Activated CD4-positive, alpha-beta T cell treated with anti-CD3 and anti-CD28 coated beads, Interleukin-2, amount 10 ng/mL, durations not matched to agents 24 days and 14 days (primary cell): ENCODE measurements around the gene MAP3K14. TPM values are rescaled to one million over a fixed set of nuclear protein-coding genes. Genes with fewer than 3 reads are reported as not detected.

Experiments used
- DNase-seq: peaks from one replicate; pipeline ENCODE4 v3.0.0; 2022
- H3K27ac Mint-ChIP-seq: one replicate; pipeline ENCODE4 v1.8.0; 2022; ENCODE audit warnings: mild to moderate bottlenecking, mixed read lengths
- H3K27me3 Mint-ChIP-seq: one replicate; pipeline ENCODE4 v1.8.0; 2022; ENCODE audit warnings: mixed read lengths
- H3K36me3 Mint-ChIP-seq: one replicate; pipeline ENCODE4 v1.8.0; 2022; ENCODE audit warnings: low read depth, mild to moderate bottlenecking, mixed read lengths
- H3K4me1 Mint-ChIP-seq: one replicate; pipeline ENCODE4 v1.8.0; 2021; ENCODE audit warnings: mixed read lengths
- H3K4me3 Mint-ChIP-seq: one replicate; pipeline ENCODE4 v1.8.0; 2022; ENCODE audit warnings: mild to moderate bottlenecking, moderate library complexity, mixed read lengths
- H3K9me3 Mint-ChIP-seq: one replicate; pipeline ENCODE4 v1.8.0; 2021; ENCODE audit warnings: mixed read lengths
- intact Hi-C: fragments of 100-400 bp; cut with micrococcal nuclease; formaldehyde crosslinking; loops from one replicate; pipeline ENCODE4 v1.15.1; 2023
- total RNA-seq: library from RNA; stranded (reverse); gene quantifications from 2 replicates; pipeline ENCODE4 v1.2.3, GENCODE V29; 2022

MAP3K14 gene
- 57.4 and 61.0 TPM in 2 replicates for total RNA-seq

DNA sequence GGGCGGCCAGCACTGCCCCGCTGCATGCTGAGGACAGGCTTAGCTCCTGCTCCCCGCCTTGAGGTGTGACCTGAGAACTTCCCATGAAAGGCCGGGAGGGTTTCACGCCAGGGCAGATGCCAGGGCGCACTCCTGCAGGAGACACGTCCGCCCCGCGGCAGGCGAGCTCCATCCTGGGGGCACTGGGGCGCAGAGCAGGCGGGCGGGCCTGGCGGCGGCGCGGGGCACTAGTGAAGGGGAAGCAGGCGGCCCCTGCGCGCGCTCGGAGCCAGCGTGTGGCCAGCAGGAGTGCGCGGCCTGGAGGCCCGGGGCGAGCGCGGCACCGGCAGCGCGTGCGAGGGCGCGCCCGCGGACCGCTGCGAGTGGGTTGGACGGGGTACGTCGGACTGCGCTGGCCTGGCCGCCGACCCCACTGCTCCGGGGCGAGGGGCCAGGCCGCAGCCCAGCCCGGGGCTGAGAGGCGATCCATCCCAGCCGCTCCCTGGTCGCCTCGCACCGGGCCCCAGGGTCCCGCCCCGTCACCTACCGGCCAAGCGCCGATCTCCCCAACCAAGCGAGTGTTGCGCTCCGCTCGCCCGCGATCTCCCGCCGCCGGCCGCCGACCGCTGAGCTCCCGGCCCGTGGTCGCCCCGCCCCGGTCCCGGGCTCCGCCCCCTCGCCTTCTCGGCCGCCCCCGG lies at the start of gene MAP3K14:
TSS of gene MAP3K14 (minus strand) at position 587 of the 677 bp plus-strand sequence. CDS start 26,275 bp downstream, outside the sequence.
- Mint-ChIP-seq H3K4me3 (peak within 1 kb of the TSS; percentile 90), H3K36me3 (peaks cover 43% of the 10 kb centered on the region), H3K27me3 (peaks cover 3% of the 10 kb centered on the region), H3K4me1 (peaks cover 67% of the 10 kb centered on the region), H3K9me3 (no peaks in the 10 kb centered on the region), H3K27ac (peak within 1 kb of the TSS; percentile 96)
- DNase-seq = peak; percentile 89
- intact Hi-C loops = loop anchor here (1.0 to 5.0 kb wide), 4 partner anchors 14 to 876 kb away; partner anchors contain the start of genes HEXIM1 and KANSL1

DNA sequence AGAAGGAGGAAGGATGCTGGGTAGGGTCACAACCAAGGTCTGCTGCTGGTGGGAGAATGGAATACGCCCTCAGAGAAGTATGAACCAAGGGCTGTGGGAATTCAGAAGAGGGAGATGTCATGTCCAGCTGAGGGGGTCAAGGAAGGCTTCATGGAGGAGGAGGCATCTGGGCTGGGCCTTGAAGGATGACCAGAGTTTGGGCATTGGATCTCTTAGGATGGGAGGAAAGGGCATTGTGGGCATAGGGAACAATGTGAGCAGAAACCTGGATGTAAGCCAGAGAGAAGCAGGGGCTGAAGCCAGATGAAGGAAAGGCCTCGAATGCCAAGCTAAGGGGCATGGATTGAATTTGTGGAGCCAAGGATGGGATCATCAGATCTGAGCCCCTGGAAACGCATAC lies 49.2 kb upstream of the MAP3K14 start:
- Mint-ChIP-seq H3K27me3 (peaks cover 26% of the 10 kb centered on the region), H3K36me3 (no peaks in the 10 kb centered on the region), H3K4me1 (peaks cover 5% of the 10 kb centered on the region), H3K4me3 (no peak overlapping the region), H3K9me3 (peaks cover 10% of the 10 kb centered on the region), H3K27ac (no peak overlapping the region)
- intact Hi-C loops = loop anchor here (5.0 kb wide), 1 partner anchor 34 kb away; no protein-coding TSS in a partner anchor
- no peak for DNase-seq

DNA sequence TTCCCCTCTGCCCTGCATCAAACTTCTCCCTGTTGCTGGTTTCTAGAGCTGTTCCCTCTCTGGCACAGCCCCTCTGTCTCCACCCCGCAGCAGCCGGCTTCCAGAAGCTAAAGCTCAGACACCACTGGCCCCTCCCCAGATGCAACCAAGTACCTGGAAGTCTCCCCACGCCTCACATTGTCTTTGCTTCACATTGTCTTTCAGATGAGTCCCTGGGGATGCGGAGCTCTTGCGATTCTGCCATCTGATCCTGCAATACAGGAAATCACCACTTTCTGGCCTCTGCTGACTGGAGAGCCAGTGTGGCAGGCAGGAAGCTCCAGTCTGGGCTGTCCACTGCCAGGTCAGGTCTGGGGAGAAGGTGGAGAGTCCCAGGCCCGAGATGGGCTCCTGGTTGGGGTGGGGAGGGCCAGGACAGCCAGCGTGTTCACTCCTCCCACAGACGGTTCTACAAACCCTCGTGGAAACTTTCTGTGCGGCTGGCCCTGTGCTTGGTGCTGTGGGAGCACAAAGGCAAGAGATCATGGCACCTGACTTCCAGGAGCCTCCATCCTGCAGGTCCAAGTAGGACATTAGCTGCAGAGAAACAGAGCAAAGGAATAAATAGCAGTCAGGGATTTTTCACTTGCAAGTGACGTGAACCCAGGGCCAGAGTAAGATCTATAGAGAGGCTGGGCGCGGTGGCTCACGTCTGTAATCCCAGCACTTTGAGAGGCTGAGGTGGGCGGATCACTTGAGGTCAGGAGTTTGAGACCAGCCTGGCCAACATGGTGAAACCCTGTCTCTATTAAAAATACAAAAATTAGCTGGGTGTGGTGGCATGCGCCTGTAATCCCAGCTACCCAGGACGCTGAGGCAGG lies 47.9 kb upstream of the MAP3K14 start:
- H3K4me1 Mint-ChIP-seq = no peaks in the 10 kb centered on the region
- peaks cover 14% of the 10 kb centered on the region for H3K9me3 Mint-ChIP-seq
- intact Hi-C loops = loop anchor here (5.0 kb wide), 1 partner anchor 32 kb away; no protein-coding TSS in a partner anchor
- peaks cover 29% of the 10 kb centered on the region for H3K27me3 Mint-ChIP-seq
- no peak overlapping the region for H3K4me3 Mint-ChIP-seq
- H3K36me3 Mint-ChIP-seq = no peaks in the 10 kb centered on the region
- no peak for DNase-seq
- H3K27ac Mint-ChIP-seq = no peak overlapping the region

DNA sequence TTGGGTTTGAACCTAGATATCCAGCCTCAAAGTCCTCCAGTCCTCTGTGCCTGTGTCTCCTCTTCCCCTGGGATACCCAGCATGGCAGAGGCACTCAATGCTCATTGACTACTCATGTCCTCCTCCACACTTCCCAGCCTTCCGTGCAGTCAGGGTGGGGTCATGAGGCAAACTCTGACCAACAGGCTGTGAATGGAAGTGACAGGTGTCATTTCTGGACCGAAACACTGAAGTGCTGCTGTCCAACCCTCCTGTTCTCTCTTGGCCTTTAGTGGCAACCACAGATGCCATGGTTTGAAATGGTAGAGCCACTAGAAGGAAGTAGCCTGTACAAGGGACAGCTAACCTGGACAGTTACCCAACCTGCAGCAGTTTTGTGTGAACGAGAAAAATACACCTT lies 46.7 kb upstream of the MAP3K14 start:
- H3K27ac Mint-ChIP-seq = no peak overlapping the region
- H3K36me3 Mint-ChIP-seq = no peaks in the 10 kb centered on the region
- intact Hi-C loops = no loop called here
- no peak overlapping the region for H3K4me3 Mint-ChIP-seq
- no peak for DNase-seq
- H3K9me3 Mint-ChIP-seq = peaks cover 14% of the 10 kb centered on the region
- H3K27me3 Mint-ChIP-seq = peaks cover 25% of the 10 kb centered on the region
- H3K4me1 Mint-ChIP-seq = no peaks in the 10 kb centered on the region

DNA sequence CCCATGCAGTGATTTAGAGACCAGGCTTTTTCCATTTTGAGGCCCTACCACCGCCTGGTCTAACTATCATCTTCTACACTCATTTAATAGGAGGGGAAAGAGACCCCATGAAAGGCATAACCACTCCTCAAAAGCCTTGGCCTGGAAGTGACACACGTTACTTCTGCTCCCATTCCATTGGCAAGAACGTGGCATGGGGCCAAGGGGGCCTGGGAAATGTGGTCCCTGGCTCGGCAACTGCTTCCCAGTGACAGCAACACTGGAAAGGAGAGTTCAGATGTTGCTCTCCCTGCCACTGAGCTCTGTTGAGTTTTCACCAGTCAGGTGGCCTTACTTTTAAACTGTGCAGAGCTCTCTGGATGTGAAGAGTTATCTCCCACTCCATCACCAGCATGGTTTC lies 45.2 kb upstream of the MAP3K14 start:
- Mint-ChIP-seq H3K9me3 (peaks cover 14% of the 10 kb centered on the region), H3K4me1 (peaks cover 2% of the 10 kb centered on the region), H3K4me3 (no peak overlapping the region), H3K36me3 (no peaks in the 10 kb centered on the region), H3K27me3 (peaks cover 25% of the 10 kb centered on the region), H3K27ac (no peak overlapping the region)
- DNase-seq = no peak
- intact Hi-C loops = no loop called here

DNA sequence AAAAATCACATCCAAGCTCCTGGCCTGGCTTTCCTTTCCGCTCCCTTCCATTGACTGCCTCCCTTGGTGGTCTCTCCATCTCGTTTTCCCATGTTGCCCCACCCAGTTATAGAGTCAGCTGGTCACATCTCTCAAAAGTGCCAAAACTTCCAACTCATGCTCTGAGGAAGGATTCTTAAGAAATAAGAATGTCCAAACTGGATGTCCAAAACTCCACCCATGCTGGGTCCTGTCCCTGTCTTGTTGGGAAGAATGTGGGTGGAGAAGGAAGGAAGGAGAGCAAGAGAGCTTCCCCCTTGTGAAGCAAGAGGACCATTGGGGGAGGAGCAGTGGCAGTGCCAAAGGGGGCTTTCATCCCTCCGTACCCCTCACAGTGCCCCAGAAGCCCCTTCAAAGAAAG lies 44.6 kb upstream of the MAP3K14 start:
- peaks cover 6% of the 10 kb centered on the region for H3K4me1 Mint-ChIP-seq
- no peak for DNase-seq
- peaks cover 24% of the 10 kb centered on the region for H3K27me3 Mint-ChIP-seq
- intact Hi-C loops = no loop called here
- no peaks in the 10 kb centered on the region for H3K36me3 Mint-ChIP-seq
- no peak overlapping the region for H3K27ac Mint-ChIP-seq
- H3K9me3 Mint-ChIP-seq = peaks cover 14% of the 10 kb centered on the region
- no peak overlapping the region for H3K4me3 Mint-ChIP-seq

DNA sequence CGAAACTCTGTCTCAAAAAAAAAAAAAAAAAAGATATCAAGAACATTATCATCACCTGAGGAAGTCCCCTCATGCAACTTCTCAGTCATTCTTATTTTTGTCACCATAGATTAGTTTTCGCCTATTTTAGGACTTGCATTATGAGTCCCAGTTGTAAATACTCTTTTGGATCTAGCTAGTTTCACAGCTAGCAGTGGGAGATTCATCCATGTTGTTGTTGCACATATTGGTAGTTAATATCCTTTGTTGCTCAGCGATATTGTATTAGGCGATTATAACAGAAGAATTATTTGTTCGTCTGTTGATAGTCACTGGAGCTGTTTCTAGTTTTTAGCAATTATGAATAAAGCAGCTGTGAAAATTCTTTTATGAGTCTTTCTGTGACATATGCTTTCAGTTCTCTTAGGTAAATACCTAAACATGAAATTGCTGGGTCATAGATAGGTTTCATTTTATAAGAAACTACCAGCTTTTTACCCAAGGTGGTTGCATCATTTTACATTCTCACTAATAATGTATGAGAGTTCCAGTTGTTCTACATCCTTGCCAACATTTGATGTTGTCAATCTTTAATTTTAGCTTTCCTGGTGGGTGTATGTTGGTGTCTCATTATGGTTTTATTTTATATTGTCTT lies 40.7 kb upstream of the MAP3K14 start:
- peaks cover 20% of the 10 kb centered on the region for H3K27me3 Mint-ChIP-seq
- peaks cover 5% of the 10 kb centered on the region for H3K36me3 Mint-ChIP-seq
- intact Hi-C loops = no loop called here
- H3K4me1 Mint-ChIP-seq = peaks cover 30% of the 10 kb centered on the region
- H3K9me3 Mint-ChIP-seq = peaks cover 20% of the 10 kb centered on the region
- no peak overlapping the region for H3K27ac Mint-ChIP-seq
- DNase-seq = no peak
- no peak overlapping the region for H3K4me3 Mint-ChIP-seq

DNA sequence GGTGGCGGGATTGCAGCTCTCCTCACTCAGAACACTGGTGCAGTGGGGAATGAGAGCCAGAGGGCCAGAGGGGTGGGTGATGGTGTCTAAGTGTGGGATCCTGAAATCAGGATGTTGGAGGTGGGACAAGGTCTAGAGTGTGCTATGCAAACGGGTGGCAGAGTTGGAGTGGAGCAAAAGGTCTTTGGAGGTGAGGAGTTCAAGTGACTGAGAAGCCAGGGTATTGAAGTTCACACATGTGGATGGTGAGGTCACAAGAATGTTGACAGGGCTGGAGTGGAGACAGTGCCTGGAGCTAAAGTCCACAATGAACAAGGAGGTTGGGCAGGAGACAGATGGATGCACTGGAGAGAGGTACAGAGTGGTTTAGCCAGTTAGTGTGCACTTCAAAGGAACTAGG lies 38.3 kb upstream of the MAP3K14 start:
- intact Hi-C loops = no loop called here
- Mint-ChIP-seq H3K4me3 (no peak overlapping the region), H3K27me3 (peaks cover 19% of the 10 kb centered on the region), H3K36me3 (peaks cover 7% of the 10 kb centered on the region), H3K27ac (no peak overlapping the region), H3K4me1 (peaks cover 36% of the 10 kb centered on the region), H3K9me3 (peaks cover 17% of the 10 kb centered on the region)
- no peak for DNase-seq

DNA sequence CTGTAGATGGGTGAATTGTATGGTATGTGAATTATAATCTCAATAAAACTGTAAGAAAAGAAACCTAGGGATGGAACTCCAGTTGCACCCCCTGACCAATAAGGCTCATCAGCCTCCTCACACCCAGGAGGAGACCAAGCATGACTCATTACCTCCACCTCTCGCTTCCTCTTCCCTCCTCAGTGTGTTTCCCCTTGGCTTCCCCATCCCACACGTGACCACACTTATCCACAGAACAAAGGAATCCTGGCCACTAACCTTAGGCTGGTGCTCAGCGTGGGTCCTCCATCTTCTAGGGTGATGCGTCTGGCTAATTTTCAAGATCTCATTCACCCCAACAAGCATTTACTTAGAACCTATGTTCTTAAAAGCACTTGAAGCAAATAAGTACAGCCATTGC lies 36.2 kb upstream of the MAP3K14 start:
- peaks cover 7% of the 10 kb centered on the region for H3K36me3 Mint-ChIP-seq
- H3K9me3 Mint-ChIP-seq = peaks cover 17% of the 10 kb centered on the region
- peak overlapping the region; percentile 86 for H3K27ac Mint-ChIP-seq
- H3K27me3 Mint-ChIP-seq = peaks cover 27% of the 10 kb centered on the region
- peaks cover 36% of the 10 kb centered on the region for H3K4me1 Mint-ChIP-seq
- peak; percentile 69 for DNase-seq
- intact Hi-C loops = loop anchor here (1.0 kb wide), 2 partner anchors 34 to 46 kb away; no protein-coding TSS in a partner anchor
- peak overlapping the region; percentile 23 for H3K4me3 Mint-ChIP-seq

DNA sequence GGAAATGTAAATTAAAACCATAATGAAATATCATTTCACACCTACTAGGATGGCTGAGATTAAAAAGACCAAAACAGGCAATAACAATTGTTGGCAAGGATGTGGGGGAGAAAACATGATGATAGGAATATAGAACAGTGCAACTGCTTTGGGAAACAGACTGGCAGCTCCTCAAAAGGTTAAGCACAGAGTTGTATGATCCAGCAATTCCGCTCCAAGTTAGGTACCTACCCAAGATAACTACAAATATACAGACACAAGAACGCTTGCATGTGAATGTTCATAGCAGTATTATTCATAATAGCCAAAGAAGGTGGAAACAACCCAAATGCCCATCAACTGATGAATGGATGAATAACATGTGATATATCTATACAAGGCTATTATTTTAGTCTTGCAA lies 35.0 kb upstream of the MAP3K14 start:
- intact Hi-C loops = no loop called here
- DNase-seq = no peak
- peaks cover 27% of the 10 kb centered on the region for H3K27me3 Mint-ChIP-seq
- peaks cover 32% of the 10 kb centered on the region for H3K4me1 Mint-ChIP-seq
- peaks cover 17% of the 10 kb centered on the region for H3K9me3 Mint-ChIP-seq
- no peak overlapping the region for H3K4me3 Mint-ChIP-seq
- H3K36me3 Mint-ChIP-seq = peaks cover 7% of the 10 kb centered on the region
- no peak overlapping the region for H3K27ac Mint-ChIP-seq

DNA sequence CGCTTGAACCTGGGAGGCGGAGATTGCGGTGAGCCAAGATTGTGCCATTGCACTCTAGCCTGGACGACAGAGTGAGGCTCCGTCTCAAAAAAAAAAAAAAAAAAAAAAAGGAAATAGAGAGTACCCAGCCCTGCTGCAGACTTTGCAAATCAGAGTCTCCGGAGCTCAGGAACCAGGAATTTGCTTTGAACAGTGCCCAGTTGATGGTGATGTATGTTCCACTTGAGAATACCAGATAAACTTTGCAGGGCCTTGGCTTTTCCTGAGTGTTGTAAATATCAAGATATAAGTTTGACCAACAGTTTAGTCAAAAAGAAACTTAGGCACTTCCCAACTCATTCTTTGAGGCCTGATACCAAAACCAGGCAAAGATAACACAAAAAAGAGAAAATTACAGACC lies 30.6 kb upstream of the MAP3K14 start:
- DNase-seq = no peak
- Mint-ChIP-seq H3K27me3 (peaks cover 17% of the 10 kb centered on the region), H3K4me1 (peaks cover 5% of the 10 kb centered on the region), H3K27ac (no peak overlapping the region), H3K36me3 (peaks cover 2% of the 10 kb centered on the region), H3K4me3 (no peak overlapping the region), H3K9me3 (peaks cover 9% of the 10 kb centered on the region)
- intact Hi-C loops = no loop called here

DNA sequence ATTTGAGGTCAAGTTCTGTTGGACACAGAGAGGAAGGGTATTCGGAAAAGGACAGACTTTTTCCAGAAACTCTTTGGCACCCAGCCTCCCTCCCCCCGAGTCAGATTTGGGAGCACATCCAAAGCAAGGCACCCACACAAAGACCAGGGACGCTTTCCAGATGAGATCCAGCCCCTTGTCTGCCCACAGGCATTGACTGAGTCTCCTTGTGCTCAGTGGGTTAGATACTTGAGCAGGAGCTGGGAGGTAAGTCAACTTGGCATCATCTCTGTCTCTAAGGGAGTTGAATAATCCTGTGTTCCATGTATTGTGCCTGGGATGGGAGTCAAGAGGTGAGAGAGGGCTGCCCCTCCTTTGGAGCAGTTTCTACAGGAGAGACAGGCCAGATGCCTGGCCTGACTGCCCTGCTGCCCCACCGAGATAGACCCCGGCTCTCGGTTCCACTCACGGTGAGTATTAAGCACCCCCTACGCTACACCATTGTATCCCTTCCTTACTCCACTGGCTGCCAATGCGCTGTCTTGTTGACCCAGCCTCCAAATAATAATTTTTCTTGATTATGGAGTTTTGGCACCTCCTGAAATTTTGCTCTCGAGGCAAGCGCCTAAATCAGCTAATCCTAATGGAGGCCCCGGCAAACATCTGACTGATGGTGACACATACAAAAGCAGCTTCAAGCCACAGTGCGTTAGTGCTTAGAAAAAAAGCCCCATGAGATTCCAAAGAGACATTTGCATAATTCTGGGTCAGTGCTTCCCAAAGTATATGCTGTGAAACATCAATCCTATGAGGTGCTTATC lies 29.6 kb upstream of the MAP3K14 start:
- Mint-ChIP-seq H3K9me3 (peaks cover 4% of the 10 kb centered on the region), H3K27me3 (peaks cover 19% of the 10 kb centered on the region), H3K4me3 (no peak overlapping the region), H3K4me1 (no peaks in the 10 kb centered on the region), H3K36me3 (no peaks in the 10 kb centered on the region), H3K27ac (no peak overlapping the region)
- intact Hi-C loops = no loop called here
- no peak for DNase-seq

DNA sequence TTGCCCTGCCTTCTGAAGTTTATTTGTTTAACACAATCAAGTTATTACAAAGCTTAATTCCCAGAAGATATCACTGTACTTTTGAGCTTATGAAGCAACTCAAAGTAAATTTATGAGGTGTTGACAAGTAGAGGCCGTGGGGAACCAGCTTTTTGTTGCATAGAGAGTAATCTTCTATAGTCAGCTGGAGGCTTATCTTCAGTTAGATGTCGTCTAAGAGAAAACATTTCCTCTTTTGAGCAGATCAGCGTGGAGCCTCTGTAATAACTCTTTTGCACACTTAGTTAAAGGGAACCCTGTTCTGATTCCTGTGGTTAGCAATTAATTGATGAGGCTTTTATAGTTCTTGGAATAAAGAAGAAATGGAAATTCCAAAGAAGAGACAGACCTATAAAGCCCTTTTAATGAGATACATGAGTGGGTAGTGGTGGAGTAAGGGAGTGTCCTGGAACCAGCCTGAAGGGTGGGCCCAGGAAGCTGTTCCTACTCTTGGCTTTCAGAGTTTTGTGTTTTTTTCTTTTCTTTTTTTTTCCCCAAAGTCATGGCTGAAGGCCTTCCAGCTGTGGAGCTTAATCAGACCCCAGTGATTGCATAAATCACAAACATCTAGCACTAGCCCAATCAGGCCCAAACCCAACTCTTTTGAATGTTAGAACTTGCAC lies 28.9 kb upstream of the MAP3K14 start:
- intact Hi-C loops = no loop called here
- no peak for DNase-seq

More for the DNA sequence above, 28.9 kb upstream of the MAP3K14 start:
- no peaks in the 10 kb centered on the region for H3K36me3 Mint-ChIP-seq
- H3K9me3 Mint-ChIP-seq = no peaks in the 10 kb centered on the region
- H3K27ac Mint-ChIP-seq = no peak overlapping the region
- H3K27me3 Mint-ChIP-seq = peaks cover 13% of the 10 kb centered on the region
- no peak overlapping the region for H3K4me3 Mint-ChIP-seq
- H3K4me1 Mint-ChIP-seq = no peaks in the 10 kb centered on the region
